Jurkat, Clone E6-1 (cell line): Measurements from ENCODE around the gene ZSCAN20.

Source experiments
- DNase-seq: peaks from one replicate; pipeline ENCODE4 v3.0.0-alpha.2; 2011; ENCODE audit warnings: low read depth, low spot score
- H3K4me3 ChIP-seq: 2 replicates; pipeline ENCODE4 v1.5.1; 2011; ENCODE audit warnings: mild to moderate bottlenecking, low read length, control low read depth, moderate library complexity

The ZSCAN20 gene

DNA sequence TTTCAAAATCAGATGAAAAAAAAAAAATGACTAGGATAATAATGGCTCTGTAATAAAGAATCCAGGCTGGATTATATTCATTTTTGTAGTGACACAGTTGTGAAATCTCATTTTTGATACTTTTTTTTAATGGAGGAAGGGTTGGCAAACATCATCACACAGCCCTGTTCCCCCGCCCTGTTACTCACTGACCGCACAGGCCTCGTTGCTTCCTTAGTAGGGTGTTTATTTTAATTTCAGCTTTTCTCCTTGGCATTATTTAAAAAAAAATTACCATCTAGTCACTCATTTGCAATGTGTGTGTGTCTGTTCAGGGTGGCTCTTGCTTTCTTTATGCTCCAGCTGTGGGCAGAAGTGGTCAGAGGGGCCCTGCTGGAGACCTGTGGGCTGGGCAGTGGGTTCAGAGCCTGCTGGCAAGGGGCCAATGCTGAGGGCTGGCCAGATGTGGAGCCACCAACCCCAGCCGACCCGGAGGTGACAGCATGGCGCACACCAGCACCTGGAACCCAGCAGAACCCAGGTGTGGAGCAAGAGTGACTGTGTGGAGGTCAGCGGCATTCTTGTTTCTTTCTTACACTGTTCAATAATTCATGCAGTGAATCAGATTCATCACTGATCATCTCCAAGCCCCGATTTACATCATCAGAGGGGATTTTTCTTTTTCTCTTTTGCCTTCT is 44.6 kb downstream of the ZSCAN20 start:
- H3K4me3 ChIP-seq = no peak overlapping the region
- DNase-seq = no peak

- DNase-seq = no peak
- no peak overlapping the region for H3K4me3 ChIP-seq
Measured at GRCh38 chr1:33517596-33518250, 45.3 kb downstream of the ZSCAN20 start.

- no peak for DNase-seq
- H3K4me3 ChIP-seq = no peak overlapping the region
Measured at GRCh38 chr1:33519240-33519884, 46.9 kb downstream of the ZSCAN20 start.

GRCh38 chr1:33524586-33524985 is 52.1 kb downstream of the ZSCAN20 start:
- no peak for DNase-seq
- H3K4me3 ChIP-seq = no peak overlapping the region

DNA sequence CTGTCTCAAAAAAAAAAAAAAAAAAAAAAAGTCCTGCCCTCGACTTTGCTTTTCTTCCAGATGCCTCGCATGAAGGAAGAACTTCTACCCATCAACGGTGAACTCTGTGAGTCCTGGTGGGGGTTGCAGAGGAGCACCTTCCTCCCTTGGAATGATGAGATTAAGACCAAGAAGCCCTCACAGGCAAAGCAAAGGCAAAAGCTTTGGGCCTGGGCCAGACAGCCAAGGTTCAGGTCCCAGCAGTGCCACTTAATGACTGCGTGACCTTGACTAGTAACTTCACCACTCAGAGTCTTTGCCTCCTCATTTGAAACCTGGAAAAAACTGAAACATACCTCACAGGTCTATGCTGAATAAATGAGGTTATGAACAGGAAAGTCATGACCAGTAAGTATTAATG is 55.5 kb downstream of the ZSCAN20 start:
- no peak overlapping the region for H3K4me3 ChIP-seq
- no peak for DNase-seq

- no peak overlapping the region for H3K4me3 ChIP-seq
- no peak for DNase-seq
Measured at GRCh38 chr1:33529957-33530356, 57.5 kb downstream of the ZSCAN20 start.

GRCh38 chr1:33532250-33532649 is 59.8 kb downstream of the ZSCAN20 start:
- H3K4me3 ChIP-seq = no peak overlapping the region
- no peak for DNase-seq

DNA sequence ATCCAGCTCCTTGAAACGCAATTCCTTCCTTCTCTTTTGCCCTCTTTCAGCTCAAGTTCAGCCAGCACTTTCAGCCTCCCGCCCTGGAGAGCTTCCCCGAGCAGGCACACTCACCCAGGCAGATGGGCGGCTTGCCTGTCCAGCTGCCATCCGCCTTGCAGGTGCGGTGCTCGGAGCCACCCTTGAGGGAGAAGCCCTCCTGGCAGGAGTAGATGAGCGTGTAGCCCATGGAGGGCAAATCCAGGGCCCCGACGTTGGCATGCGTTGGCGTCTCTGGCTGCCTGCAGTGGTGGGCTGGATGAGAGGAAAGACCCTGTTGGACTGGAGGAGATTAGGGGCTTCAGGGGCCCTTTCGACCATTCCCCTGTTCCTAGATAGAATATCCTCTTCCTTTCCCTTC is 60.5 kb downstream of the ZSCAN20 start:
- DNase-seq = no peak
- no peak overlapping the region for H3K4me3 ChIP-seq

GRCh38 chr1:33535334-33535733 is 62.9 kb downstream of the ZSCAN20 start:
- no peak overlapping the region for H3K4me3 ChIP-seq
- no peak for DNase-seq

DNA sequence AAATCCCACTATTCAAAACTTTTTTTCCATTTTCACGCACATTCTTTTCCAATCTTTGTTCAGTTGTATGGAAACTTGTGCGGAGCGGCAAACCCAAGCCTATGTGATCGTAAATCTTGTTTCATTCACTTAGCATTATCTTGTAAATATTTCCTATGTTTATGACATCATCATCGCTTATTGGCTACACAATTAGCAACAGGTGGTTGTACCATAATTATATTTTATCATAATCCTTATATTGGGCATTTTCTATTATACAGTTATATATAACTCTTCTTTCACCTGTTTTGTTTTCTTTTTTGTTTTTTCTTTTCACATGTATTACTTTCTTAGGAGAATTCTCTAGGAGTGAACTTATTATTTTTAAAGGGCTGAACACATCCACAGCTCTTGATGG is 65.4 kb downstream of the ZSCAN20 start:
- H3K4me3 ChIP-seq = no peak overlapping the region
- no peak for DNase-seq

DNA sequence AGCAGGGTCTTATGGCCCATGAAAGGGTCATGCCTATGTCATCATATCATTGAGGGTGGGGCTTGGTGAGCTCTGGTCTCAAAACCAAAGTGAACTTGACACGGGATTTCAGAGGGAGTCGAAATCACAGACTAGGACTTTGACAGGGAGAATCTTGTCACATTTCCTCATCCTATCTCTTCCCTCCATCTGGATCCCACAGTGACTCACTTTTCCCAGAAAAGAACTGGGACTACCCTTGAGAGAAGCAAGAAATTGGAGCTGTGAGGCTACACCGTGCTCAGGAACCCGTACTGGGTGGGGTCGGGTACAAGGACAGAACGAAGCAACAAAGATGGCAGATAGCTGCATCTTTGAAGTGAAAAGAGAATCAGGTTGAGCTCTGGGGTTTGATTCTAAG is 69.5 kb downstream of the ZSCAN20 start:
- DNase-seq = no peak
- H3K4me3 ChIP-seq = no peak overlapping the region
